ENCODE measurements around the gene CEACAM1. TPM values are rescaled to one million over a fixed set of nuclear protein-coding genes. Genes with fewer than 3 reads are reported as not detected.

CEACAM1 gene
- total and polyA plus RNA-seq, 2 experiments from 2014 or later: 0.63 to 3.0 TPM

DNA sequence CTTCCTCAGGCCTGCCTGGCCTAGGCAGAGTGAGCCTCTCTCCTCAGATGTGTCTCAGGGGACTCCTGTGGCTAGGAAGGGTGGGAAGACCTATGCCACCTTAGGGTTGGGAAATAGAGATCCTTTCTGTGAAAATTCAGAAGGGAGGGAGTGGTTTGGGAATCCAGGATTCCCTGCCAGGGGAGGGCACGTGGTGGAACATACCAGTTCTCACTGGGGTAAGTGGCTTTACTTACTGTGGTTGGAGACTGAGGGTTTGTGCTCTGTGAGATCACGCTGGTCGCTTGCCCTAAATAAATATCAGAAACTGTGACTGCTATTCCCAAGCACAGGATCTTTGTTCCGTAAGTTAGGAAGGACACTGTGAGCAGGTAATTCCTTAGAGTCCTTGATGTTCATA lies 16.9 kb downstream of the CEACAM1 start:
- H3K79me2 ChIP-seq (replicated peaks; ENCODE audit: insufficient read depth): no peaks in the 10 kb centered on the region
- no peak overlapping the region for H3K4me2 ChIP-seq
- H3K27ac ChIP-seq (ENCODE audit: low read depth): no peak overlapping the region
- peaks cover 27% of the 10 kb centered on the region for H3K4me1 Mint-ChIP-seq
- no peak overlapping the region for H3K27ac Mint-ChIP-seq
- H4K20me1 ChIP-seq (replicated peaks; ENCODE audit: insufficient read depth): no peaks in the 10 kb centered on the region
- DNase-seq (ENCODE audit: low spot score) (no peak), ATAC-seq (no peak)
- no peak overlapping the region for H3K4me3 ChIP-seq
- H3K36me3 ChIP-seq (ENCODE audit: insufficient read depth): no peaks in the 10 kb centered on the region
- no peaks in the 10 kb centered on the region for H3K9me3 Mint-ChIP-seq
- H3K4me1 ChIP-seq (ENCODE audit: insufficient read depth): peaks cover 5% of the 10 kb centered on the region
- H3F3A ChIP-seq (replicated peaks; ENCODE audit: low read depth): peaks cover 3% of the 10 kb centered on the region; the same call in 1 of the 2 replicates
- H3K9me2 ChIP-seq (ENCODE audit: insufficient read depth): peaks cover 4% of the 10 kb centered on the region; the same call in 1 of the 2 replicates
- no peaks in the 10 kb centered on the region for H3K27me3 ChIP-seq (ENCODE audit: insufficient read depth)
- H3K4me3 Mint-ChIP-seq: no peak overlapping the region
- H2AFZ ChIP-seq: no peak overlapping the region
- TF ChIP-seq STAT1 (IDR thresholded peaks at IDR 0.05; ENCODE audit: unreplicated experiment) (no peak), ZNF114 (CRISPR knock-in tag; IDR thresholded peaks at IDR 0.05) (no peak), EZH2phosphoT487 (IDR thresholded peaks at IDR 0.05; ENCODE audit: unreplicated experiment) (no peak), POLR2AphosphoS5 (IDR thresholded peaks at IDR 0.05; ENCODE audit: low read depth) (no peak), EZH2 (IDR thresholded peaks at IDR 0.05; ENCODE audit: low read depth, unreplicated experiment) (no peak), JUNB (IDR thresholded peaks at IDR 0.05; ENCODE audit: unreplicated experiment) (no peak), ZNF331 (CRISPR knock-in tag; IDR thresholded peaks at IDR 0.05; ENCODE audit: low read depth) (no peak), NANOG (IDR thresholded peaks at IDR 0.05; ENCODE audit: borderline replicate concordance) (no peak)
- TF ChIP-seq, protein P1, sequence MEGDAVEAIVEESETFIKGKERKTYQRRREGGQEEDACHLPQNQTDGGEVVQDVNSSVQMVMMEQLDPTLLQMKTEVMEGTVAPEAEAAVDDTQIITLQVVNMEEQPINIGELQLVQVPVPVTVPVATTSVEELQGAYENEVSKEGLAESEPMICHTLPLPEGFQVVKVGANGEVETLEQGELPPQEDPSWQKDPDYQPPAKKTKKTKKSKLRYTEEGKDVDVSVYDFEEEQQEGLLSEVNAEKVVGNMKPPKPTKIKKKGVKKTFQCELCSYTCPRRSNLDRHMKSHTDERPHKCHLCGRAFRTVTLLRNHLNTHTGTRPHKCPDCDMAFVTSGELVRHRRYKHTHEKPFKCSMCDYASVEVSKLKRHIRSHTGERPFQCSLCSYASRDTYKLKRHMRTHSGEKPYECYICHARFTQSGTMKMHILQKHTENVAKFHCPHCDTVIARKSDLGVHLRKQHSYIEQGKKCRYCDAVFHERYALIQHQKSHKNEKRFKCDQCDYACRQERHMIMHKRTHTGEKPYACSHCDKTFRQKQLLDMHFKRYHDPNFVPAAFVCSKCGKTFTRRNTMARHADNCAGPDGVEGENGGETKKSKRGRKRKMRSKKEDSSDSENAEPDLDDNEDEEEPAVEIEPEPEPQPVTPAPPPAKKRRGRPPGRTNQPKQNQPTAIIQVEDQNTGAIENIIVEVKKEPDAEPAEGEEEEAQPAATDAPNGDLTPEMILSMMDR (conservative IDR thresholded peaks at IDR 0.05; ENCODE audit: low read depth in 2 of 2): no peak
- TF ChIP-seq, protein P2, sequence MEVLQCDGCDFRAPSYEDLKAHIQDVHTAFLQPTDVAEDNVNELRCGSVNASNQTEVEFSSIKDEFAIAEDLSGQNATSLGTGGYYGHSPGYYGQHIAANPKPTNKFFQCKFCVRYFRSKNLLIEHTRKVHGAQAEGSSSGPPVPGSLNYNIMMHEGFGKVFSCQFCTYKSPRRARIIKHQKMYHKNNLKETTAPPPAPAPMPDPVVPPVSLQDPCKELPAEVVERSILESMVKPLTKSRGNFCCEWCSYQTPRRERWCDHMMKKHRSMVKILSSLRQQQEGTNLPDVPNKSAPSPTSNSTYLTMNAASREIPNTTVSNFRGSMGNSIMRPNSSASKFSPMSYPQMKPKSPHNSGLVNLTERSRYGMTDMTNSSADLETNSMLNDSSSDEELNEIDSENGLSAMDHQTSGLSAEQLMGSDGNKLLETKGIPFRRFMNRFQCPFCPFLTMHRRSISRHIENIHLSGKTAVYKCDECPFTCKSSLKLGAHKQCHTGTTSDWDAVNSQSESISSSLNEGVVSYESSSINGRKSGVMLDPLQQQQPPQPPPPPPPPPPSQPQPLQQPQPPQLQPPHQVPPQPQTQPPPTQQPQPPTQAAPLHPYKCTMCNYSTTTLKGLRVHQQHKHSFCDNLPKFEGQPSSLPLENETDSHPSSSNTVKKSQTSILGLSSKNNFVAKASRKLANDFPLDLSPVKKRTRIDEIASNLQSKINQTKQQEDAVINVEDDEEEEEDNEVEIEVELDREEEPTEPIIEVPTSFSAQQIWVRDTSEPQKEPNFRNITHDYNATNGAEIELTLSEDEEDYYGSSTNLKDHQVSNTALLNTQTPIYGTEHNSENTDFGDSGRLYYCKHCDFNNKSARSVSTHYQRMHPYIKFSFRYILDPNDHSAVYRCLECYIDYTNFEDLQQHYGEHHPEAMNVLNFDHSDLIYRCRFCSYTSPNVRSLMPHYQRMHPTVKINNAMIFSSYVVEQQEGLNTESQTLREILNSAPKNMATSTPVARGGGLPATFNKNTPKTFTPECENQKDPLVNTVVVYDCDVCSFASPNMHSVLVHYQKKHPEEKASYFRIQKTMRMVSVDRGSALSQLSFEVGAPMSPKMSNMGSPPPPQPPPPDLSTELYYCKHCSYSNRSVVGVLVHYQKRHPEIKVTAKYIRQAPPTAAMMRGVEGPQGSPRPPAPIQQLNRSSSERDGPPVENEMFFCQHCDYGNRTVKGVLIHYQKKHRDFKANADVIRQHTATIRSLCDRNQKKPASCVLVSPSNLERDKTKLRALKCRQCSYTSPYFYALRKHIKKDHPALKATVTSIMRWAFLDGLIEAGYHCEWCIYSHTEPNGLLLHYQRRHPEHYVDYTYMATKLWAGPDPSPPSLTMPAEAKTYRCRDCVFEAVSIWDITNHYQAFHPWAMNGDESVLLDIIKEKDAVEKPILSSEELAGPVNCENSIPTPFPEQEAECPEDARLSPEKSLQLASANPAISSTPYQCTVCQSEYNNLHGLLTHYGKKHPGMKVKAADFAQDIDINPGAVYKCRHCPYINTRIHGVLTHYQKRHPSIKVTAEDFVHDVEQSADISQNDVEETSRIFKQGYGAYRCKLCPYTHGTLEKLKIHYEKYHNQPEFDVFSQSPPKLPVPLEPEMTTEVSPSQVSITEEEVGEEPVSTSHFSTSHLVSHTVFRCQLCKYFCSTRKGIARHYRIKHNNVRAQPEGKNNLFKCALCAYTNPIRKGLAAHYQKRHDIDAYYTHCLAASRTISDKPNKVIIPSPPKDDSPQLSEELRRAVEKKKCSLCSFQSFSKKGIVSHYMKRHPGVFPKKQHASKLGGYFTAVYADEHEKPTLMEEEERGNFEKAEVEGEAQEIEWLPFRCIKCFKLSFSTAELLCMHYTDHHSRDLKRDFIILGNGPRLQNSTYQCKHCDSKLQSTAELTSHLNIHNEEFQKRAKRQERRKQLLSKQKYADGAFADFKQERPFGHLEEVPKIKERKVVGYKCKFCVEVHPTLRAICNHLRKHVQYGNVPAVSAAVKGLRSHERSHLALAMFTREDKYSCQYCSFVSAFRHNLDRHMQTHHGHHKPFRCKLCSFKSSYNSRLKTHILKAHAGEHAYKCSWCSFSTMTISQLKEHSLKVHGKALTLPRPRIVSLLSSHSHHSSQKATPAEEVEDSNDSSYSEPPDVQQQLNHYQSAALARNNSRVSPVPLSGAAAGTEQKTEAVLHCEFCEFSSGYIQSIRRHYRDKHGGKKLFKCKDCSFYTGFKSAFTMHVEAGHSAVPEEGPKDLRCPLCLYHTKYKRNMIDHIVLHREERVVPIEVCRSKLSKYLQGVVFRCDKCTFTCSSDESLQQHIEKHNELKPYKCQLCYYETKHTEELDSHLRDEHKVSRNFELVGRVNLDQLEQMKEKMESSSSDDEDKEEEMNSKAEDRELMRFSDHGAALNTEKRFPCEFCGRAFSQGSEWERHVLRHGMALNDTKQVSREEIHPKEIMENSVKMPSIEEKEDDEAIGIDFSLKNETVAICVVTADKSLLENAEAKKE (CRISPR knock-in tag; IDR thresholded peaks at IDR 0.05): no peak
- TF ChIP-seq, protein P3, sequence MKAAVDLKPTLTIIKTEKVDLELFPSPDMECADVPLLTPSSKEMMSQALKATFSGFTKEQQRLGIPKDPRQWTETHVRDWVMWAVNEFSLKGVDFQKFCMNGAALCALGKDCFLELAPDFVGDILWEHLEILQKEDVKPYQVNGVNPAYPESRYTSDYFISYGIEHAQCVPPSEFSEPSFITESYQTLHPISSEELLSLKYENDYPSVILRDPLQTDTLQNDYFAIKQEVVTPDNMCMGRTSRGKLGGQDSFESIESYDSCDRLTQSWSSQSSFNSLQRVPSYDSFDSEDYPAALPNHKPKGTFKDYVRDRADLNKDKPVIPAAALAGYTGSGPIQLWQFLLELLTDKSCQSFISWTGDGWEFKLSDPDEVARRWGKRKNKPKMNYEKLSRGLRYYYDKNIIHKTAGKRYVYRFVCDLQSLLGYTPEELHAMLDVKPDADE (IDR thresholded peaks at IDR 0.05): no peak
- TF ChIP-seq, protein P4, sequence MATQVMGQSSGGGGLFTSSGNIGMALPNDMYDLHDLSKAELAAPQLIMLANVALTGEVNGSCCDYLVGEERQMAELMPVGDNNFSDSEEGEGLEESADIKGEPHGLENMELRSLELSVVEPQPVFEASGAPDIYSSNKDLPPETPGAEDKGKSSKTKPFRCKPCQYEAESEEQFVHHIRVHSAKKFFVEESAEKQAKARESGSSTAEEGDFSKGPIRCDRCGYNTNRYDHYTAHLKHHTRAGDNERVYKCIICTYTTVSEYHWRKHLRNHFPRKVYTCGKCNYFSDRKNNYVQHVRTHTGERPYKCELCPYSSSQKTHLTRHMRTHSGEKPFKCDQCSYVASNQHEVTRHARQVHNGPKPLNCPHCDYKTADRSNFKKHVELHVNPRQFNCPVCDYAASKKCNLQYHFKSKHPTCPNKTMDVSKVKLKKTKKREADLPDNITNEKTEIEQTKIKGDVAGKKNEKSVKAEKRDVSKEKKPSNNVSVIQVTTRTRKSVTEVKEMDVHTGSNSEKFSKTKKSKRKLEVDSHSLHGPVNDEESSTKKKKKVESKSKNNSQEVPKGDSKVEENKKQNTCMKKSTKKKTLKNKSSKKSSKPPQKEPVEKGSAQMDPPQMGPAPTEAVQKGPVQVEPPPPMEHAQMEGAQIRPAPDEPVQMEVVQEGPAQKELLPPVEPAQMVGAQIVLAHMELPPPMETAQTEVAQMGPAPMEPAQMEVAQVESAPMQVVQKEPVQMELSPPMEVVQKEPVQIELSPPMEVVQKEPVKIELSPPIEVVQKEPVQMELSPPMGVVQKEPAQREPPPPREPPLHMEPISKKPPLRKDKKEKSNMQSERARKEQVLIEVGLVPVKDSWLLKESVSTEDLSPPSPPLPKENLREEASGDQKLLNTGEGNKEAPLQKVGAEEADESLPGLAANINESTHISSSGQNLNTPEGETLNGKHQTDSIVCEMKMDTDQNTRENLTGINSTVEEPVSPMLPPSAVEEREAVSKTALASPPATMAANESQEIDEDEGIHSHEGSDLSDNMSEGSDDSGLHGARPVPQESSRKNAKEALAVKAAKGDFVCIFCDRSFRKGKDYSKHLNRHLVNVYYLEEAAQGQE (IDR thresholded peaks at IDR 0.05; ENCODE audit: unreplicated experiment): no peak
- no peaks in the 10 kb centered on the region for H3K36me3 Mint-ChIP-seq (ENCODE audit: low read depth)
- H3K27me3 Mint-ChIP-seq (ENCODE audit: insufficient read depth, low read depth, poor library complexity): peaks cover 11% of the 10 kb centered on the region

Measured in GM23338 (cell line).